ENCODE results near the gene KPTN.

The KPTN gene

DNA sequence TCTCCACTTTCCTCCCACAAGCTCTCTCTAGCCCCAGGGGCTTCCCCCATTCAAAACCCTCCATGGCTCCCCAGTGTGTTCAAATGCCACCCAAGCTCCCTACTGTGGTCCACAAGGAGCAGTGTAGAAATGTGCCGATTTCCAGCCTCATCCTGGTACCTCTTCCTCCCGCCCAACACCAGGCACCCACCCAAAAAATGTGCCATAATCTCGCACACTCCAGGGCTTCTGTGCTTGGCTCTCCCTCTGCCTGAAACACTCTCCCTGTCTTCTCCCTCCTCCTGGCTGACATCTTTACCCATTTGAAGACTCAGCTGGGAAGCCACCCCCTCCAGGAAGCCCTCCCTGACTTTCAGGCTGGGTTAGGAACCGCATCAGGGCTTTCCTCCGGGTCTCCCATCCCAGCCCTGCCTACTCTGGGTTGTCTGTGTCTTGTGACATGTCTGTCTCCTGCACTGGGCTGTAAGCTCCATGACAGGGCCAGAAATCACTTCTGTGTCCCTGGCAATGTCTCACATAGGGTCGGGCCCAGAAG, 48.1 kb downstream of the KPTN start:
- DNase-seq (ENCODE audit: low read depth in 2 of 2): no peak

DNA sequence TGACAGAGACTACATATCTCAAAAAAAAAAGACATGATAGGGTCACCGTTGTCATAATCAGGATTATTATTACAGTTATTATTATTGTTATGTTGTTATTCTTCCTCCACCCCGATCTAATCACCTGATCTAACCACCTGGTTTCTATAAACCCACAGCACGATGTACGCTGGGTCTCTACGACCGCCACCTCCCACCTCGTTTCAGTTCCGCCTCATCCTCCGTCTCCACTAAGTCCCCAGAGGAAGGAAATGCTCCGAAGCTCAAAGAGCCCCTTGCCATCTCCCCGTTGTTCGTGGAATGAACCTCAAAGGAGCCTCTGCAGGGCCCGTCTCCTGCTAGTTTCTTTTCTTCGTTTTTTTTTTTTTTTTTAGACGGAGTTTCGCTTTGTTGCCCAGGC, 48.8 kb downstream of the KPTN start:
- no peak for DNase-seq (ENCODE audit: low read depth in 2 of 2)

DNA sequence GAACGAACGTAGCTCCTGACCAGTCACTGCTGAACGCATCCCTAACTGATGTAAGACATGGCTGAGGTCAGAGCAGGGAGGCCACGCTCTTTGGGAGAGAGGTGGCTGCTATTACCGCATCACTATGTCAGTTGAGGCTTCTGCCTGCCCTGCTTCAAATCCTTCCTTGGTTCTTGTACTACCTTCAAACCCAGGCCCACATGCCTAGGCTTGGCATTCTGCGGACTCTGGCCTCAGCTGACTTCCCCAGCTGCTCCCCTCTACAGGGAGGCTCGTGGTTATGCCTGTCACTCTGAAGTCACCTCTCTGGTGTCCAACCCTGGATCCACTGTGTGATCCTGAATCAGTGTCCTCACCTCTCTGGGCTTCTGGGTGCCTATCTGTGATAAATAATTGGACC, 49.9 kb downstream of the KPTN start:
- no peak for DNase-seq (ENCODE audit: low read depth in 2 of 2)

DNA sequence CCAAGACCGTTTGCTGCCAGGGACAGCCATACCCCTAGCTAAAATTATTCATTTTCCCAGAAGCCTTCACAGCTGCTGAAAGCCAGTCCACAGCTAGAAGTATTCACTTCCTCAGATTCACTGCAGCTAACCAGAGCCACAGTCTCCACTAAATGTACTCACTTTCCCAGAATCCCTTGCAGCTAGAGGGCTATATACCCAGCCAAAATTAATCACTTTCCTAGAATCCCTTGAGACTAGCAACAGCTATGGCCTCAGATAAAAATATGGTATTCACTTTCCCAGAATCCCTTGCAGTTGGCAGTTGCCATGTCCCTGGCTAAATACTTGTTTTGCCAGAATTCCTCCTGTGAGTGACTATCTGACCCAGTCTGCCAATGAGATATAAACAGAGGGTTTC, 50.9 kb downstream of the KPTN start:
- no peak for DNase-seq (ENCODE audit: low read depth in 2 of 2)

DNA sequence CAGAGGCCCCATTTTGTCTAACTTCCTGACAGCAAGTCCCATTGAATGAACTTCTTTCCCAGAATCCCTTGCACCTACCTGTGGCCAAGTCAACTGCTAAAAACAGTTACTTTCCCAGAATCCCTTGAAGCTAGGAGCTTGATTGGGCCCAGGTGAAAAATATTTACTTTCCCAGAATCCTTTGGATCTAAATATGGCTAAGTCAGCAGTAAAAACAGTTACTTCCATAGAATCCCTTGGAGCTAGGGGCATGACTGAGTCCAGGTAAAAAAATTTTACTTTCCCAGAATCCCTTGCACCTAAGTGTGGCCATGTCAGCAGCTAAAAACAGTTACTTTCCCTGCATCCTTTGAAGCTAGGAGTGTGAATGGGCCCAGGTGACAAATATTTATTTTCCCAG, 51.5 kb downstream of the KPTN start:
- no peak for DNase-seq (ENCODE audit: low read depth in 2 of 2)

DNA sequence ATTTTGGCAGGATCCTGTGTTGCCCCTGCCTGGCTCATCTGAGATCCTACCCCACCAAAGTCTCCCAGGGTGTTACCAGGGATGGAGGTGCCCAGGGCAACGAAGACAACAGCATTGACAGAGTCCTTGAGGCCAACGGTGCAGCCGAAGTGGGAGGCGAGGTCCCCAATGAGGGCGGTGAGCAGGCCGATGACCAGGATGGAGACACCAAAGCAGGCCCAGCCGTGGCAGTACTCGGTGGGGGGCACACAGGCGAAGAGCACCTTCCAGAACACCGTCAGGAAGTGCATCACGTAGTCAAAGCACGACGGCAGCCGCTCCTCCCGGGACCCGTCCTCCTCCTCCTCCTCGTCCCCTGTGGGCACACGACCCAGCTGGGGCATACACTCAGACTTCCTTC, 51.9 kb downstream of the KPTN start:
- DNase-seq (ENCODE audit: low read depth in 2 of 2): no peak

DNA sequence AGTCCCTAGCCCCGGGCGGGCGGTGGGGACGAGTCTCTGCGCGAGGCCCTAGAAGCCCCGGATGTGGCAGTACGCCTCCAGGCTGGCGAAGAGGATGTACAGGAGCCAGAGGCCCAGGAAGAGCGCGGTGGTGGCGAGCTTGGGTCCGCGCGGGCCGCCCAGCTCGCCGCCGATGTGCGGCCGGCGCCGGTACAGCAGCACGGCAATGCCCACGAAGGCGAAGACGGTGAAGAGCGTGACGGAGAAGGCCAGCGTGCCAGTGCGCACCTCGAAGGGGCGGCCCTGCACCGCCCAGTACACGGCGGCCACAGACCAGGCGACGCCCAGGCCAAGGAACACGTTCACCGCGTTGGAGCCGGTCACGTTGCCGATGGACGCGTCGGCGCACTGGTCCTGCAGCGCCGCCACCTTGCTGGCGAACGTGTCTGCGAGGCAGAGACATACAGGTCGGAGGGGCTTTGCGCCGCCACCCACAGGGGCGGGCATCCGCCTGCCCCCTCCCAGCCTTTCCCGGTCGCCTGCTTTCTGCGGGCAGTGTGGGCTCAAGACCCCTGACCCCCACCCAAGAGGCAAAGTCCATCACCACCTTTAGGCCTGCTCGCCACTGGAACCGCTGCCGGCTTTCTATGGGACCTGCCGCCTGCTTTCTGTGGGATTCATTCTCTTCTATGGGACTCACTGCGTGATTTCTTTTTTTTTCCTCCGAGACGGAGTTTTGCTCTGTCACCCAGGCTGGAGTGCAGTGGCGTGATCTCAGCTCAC, 53.8 kb downstream of the KPTN start:
- no peak for DNase-seq (ENCODE audit: low read depth in 2 of 2)

DNA sequence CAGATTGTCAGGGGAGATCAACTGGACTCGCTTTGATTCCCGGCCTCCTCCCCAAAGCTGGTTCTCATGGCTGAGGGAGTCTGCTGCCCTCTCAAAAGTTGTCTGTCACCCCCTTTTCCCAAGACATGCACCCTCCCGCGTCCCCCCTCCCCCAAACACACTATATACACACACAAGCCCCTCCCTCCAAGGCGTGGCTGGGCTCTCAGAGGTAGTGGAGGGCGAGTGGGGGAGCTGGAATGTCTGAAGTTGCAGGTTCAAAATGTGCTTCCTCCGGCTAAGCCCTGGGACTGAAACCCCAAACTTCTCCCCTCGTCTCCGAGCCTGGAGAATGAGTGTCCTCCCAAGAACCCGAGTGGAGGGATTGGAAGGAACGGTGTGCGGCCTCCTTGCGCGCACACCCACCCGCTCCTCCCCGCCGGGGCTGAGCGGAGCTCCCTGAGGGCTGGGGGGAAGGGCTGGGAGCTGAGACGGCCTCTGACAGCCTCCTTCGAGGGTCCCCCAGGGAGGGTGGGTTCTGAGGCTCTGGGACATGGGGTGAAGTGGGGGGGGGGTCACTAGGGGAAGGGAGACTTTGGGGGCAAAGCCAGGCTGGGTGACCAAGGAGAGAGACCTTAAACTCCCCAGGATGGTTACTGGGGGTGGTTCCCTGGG, 54.8 kb downstream of the KPTN start:
- no peak for DNase-seq (ENCODE audit: low read depth in 2 of 2)

DNA sequence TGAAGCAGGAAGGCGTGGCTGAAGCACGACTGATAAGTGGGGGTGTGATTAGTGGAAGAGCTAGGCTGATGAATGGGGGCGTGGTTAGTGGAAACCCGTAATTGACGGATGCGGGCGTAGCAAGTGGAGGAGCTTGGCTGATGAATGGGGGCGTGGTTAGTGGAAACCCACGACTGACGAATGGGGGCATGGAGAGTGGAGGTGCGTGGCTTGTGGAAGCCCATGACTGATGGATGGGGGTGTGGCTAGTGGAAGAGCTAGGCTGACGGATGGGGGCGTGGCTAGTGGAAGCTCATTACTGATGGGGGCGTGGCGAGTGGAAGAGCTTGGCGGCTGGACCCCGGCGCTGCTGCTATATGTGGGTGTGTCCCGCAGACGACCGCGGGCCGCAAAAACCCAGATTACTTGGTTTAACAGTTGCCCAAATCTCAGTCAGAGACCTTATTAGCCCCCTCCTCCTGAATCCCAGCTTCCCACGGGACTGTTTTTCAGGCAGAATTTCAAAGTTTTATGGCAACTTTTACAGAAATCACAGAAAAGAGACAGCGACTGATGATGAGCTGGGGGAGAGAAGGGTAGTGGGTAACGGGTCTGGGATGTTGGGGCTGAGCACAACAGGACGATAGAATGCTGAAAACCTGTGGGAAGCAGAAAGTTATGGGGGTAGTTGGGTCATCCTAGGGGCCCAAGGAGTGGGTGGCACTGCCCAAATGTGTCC, 55.7 kb downstream of the KPTN start:
- peak; percentile 78 to 90 for DNase-seq (ENCODE audit: low read depth in 2 of 2)

DNA sequence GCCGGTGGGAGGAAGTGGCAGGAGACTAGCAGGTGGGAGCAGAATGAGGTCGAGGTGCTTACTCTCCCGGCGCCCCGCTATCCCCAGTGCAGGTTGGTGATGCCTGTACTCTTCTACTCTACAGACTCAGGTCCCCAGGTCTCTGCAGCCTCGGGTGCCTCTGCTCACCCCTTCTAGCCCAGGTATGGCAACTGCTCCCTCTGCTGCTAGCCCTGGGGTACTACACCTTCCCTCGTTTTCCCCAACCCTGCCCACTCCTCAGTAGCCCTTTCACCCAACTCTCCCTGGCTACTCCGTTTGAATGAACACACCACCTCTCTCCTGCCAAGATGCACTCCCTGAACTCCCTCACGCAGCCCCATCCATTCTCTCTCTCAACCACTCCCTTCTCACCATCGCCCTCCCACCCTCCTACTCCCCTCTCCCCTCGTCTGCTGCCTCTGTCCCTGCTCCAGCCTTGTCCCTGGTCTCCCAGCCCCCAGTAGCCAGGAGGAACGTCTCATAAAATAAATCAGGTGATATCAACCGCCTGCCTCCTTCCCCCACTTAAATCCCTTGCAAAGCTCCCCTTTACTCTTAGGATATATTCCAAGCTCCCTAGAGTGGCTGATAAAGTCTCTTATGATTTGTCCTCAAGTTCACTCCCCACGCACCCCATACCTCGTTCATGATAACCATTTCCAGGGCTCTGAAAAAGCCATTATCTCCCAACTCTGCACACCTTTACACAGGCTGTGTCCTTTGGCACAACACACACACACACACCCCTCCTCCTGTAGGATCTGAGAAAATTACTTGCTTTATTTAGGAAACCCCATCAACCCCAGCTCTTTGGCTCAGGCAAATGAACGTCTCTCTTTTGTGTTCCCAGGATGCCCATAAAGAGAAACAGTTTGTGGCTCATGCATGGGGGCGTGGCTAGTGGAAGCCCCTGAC, 56.5 kb downstream of the KPTN start:
- DNase-seq (ENCODE audit: low read depth in 2 of 2): peak; percentile 50 to 68
